Astrocyte (in vitro differentiated cells and primary cell): Measurements from ENCODE around the gene LRRC2. TPM values are rescaled to one million over a fixed set of nuclear protein-coding genes. Genes with fewer than 3 reads are reported as not detected.

Experiments
- DNase-seq: peaks from one replicate; pipeline ENCODE4 v3.0.0-alpha.2; 2010; ENCODE audit warnings: low read depth
- FAIRE-seq: peaks from 2 replicates; lab custom pipeline; 2011; peaks lifted over from hg19 to GRCh38; lab: Jason Lieb, UNC
- H2AFZ ChIP-seq: 2 replicates; pipeline ENCODE4 v1.6.0; 2012; ENCODE audit warnings: low read depth, low read length, inconsistent platforms
- H3K27ac ChIP-seq: 2 replicates; pipeline ENCODE4 v1.5.1; 2011; ENCODE audit warnings: low read depth, low read length, inconsistent platforms
- H3K27me3 ChIP-seq: 2 replicates; pipeline ENCODE4 v1.6.0; 2011; ENCODE audit warnings: low read length, inconsistent platforms; ENCODE audit not compliant: insufficient read depth
- H3K36me3 ChIP-seq: 2 replicates; pipeline ENCODE4 v1.5.1; 2011; ENCODE audit warnings: low read length, inconsistent platforms; ENCODE audit not compliant: insufficient read depth
- H3K4me1 ChIP-seq: 2 replicates; pipeline ENCODE4 v1.5.1; 2011; ENCODE audit warnings: low read length, inconsistent platforms; ENCODE audit not compliant: insufficient read depth
- H3K4me2 ChIP-seq: 2 replicates; pipeline ENCODE4 v1.6.0; 2012; ENCODE audit warnings: low read length, inconsistent platforms
- H3K4me3 ChIP-seq: 2 replicates; pipeline ENCODE4 v1.5.1; 2011; ENCODE audit warnings: low read depth, mild to moderate bottlenecking, low read length, inconsistent platforms; ENCODE audit not compliant: insufficient read depth
- H3K79me2 ChIP-seq: 2 replicates; pipeline ENCODE4 v1.6.0; 2012; ENCODE audit warnings: mild to moderate bottlenecking, low read length, inconsistent platforms; ENCODE audit not compliant: insufficient read depth
- H3K9ac ChIP-seq: 2 replicates; pipeline ENCODE4 v1.6.0; 2012; ENCODE audit warnings: mild to moderate bottlenecking, low read length, inconsistent platforms
- H3K9me3 ChIP-seq: 2 replicates; pipeline ENCODE4 v1.5.1; 2012; ENCODE audit warnings: low read depth, mild to moderate bottlenecking, low read length, inconsistent platforms; ENCODE audit not compliant: insufficient read depth
- H4K20me1 ChIP-seq: 2 replicates; pipeline ENCODE4 v1.6.0; 2012; ENCODE audit warnings: low read length, inconsistent platforms; ENCODE audit not compliant: insufficient read depth
- H3K27ac Mint-ChIP-seq: one replicate; pipeline ENCODE4 v1.8.0; 2021; ENCODE audit warnings: mild to moderate bottlenecking, mixed read lengths; ENCODE audit not compliant: unreplicated experiment
- H3K27me3 Mint-ChIP-seq: one replicate; pipeline ENCODE4 v1.8.0; 2021; ENCODE audit warnings: low read depth, mixed read lengths; ENCODE audit not compliant: unreplicated experiment
- H3K36me3 Mint-ChIP-seq: one replicate; pipeline ENCODE4 v1.8.0; 2021; ENCODE audit warnings: low read depth, mixed read lengths; ENCODE audit not compliant: unreplicated experiment
- H3K4me1 Mint-ChIP-seq: one replicate; pipeline ENCODE4 v1.8.0; 2021; ENCODE audit warnings: low read depth, mixed read lengths; ENCODE audit not compliant: unreplicated experiment
- H3K4me3 Mint-ChIP-seq: one replicate; pipeline ENCODE4 v1.8.0; 2021; ENCODE audit warnings: mild to moderate bottlenecking, moderate library complexity, mixed read lengths; ENCODE audit not compliant: unreplicated experiment
- H3K9me3 Mint-ChIP-seq: one replicate; pipeline ENCODE4 v1.8.0; 2021; ENCODE audit warnings: mild to moderate bottlenecking, mixed read lengths; ENCODE audit not compliant: unreplicated experiment
- CTCF ChIP-seq: IDR thresholded peaks from 2 replicates; pipeline ENCODE4 v1.5.1; 2011; ENCODE audit warnings: low read depth, mild to moderate bottlenecking, inconsistent platforms, low read length, moderate library complexity; ENCODE audit not compliant: insufficient read depth
- EZH2 ChIP-seq: IDR thresholded peaks from 2 replicates; pipeline ENCODE4 v1.6.1; 2012; ENCODE audit warnings: mild to moderate bottlenecking, low read length, inconsistent platforms; ENCODE audit not compliant: insufficient read depth
- total RNA-seq: library from RNA; stranded (reverse); gene quantifications from 2 replicates; pipeline ENCODE4 v1.2.1, GENCODE V29; 2021

Gene LRRC2
- total RNA-seq, 1 donor from 2014 or later, result 0.32 TPM

GRCh38 chr3:46585799-46586693 is 19.9 kb upstream of the LRRC2 start:
- H3K9ac ChIP-seq, result no peak overlapping the region
- Mint-ChIP-seq H3K4me1 (no peaks in the 10 kb centered on the region), H3K36me3 (no peaks in the 10 kb centered on the region), H3K27ac (no peak overlapping the region), H3K4me3 (no peak overlapping the region), H3K27me3 (peaks cover 10% of the 10 kb centered on the region), H3K9me3 (peaks cover 16% of the 10 kb centered on the region)
- H3K4me3 ChIP-seq, result no peak overlapping the region
- no peaks in the 10 kb centered on the region for H3K4me1 ChIP-seq
- H3K79me2 ChIP-seq, result no peaks in the 10 kb centered on the region
- DNase-seq (no peak), FAIRE-seq (no peak)
- H2AFZ ChIP-seq, result no peak overlapping the region
- peaks cover 8% of the 10 kb centered on the region for H3K27me3 ChIP-seq
- H3K9me3 ChIP-seq, result no peaks in the 10 kb centered on the region
- no peak for TF ChIP-seq CTCF
- TF ChIP-seq EZH2, result no peak
- H3K27ac ChIP-seq, result no peak overlapping the region
- no peak overlapping the region for H3K4me2 ChIP-seq
- no peaks in the 10 kb centered on the region for H3K36me3 ChIP-seq
- no peaks in the 10 kb centered on the region for H4K20me1 ChIP-seq

- DNase-seq (no peak), FAIRE-seq (no peak)
- H3K27me3 Mint-ChIP-seq, result peaks cover 18% of the 10 kb centered on the region
- H3K27ac ChIP-seq, result no peak overlapping the region
- H2AFZ ChIP-seq, result no peak overlapping the region
- H3K36me3 ChIP-seq, result no peaks in the 10 kb centered on the region
- H3K4me1 Mint-ChIP-seq, result no peaks in the 10 kb centered on the region
- H3K9me3 Mint-ChIP-seq, result peaks cover 16% of the 10 kb centered on the region
- H3K9ac ChIP-seq, result no peak overlapping the region
- TF ChIP-seq CTCF, result no peak
- no peak for TF ChIP-seq EZH2
- no peak overlapping the region for H3K4me3 Mint-ChIP-seq
- no peak overlapping the region for H3K27ac Mint-ChIP-seq
- no peaks in the 10 kb centered on the region for H3K9me3 ChIP-seq
- H3K79me2 ChIP-seq, result no peaks in the 10 kb centered on the region
- H3K36me3 Mint-ChIP-seq, result no peaks in the 10 kb centered on the region
- peaks cover 17% of the 10 kb centered on the region for H3K27me3 ChIP-seq
- H3K4me1 ChIP-seq, result no peaks in the 10 kb centered on the region
- H4K20me1 ChIP-seq, result no peaks in the 10 kb centered on the region
- H3K4me2 ChIP-seq, result no peak overlapping the region
- H3K4me3 ChIP-seq, result no peak overlapping the region
Measured at GRCh38 chr3:46584598-46585467, 18.7 kb upstream of the LRRC2 start.
